ENCODE measurements around the gene PPDPF.

The PPDPF gene

GRCh38 chr20:63500902-63501817 lies 19.4 kb upstream of the PPDPF start:
- no peak for ATAC-seq
- TF ChIP-seq CSDC2 (CRISPR knock-in tag; IDR thresholded peaks at IDR 0.05) (no peak), PPARA (CRISPR knock-in tag; IDR thresholded peaks at IDR 0.05; ENCODE audit: borderline replicate concordance) (no peak), TSHZ2 (CRISPR knock-in tag; IDR thresholded peaks at IDR 0.05) (no peak), ZNF8 (CRISPR knock-in tag; IDR thresholded peaks at IDR 0.05) (no peak)

- ATAC-seq = peak; percentile 15; the same call in 2 of the 3 replicates
- TF ChIP-seq ESRRG (CRISPR knock-in tag; IDR thresholded peaks at IDR 0.05) (no peak), ZNF70 (CRISPR knock-in tag; IDR thresholded peaks at IDR 0.05) (no peak), PPARA (CRISPR knock-in tag; IDR thresholded peaks at IDR 0.05; ENCODE audit: borderline replicate concordance) (no peak), ISL1 (CRISPR knock-in tag; IDR thresholded peaks at IDR 0.05) (no peak), GLIS3 (CRISPR knock-in tag; IDR thresholded peaks at IDR 0.05) (no peak), ZFP30 (CRISPR knock-in tag; IDR thresholded peaks at IDR 0.05) (no peak), ZNF8 (CRISPR knock-in tag; IDR thresholded peaks at IDR 0.05) (no peak), RARB (CRISPR knock-in tag; IDR thresholded peaks at IDR 0.05) (no peak), SNAI2 (CRISPR knock-in tag; IDR thresholded peaks at IDR 0.05) (no peak), PATZ1 (CRISPR knock-in tag; IDR thresholded peaks at IDR 0.05; ENCODE audit: borderline replicate concordance) (no peak)
These were observed 18.5 kb upstream of the PPDPF start for GRCh38 chr20:63501818-63502670.

GRCh38 chr20:63502671-63503172 lies 17.8 kb upstream of the PPDPF start:
- no peak for ATAC-seq

GRCh38 chr20:63503524-63503923 lies 17.0 kb upstream of the PPDPF start:
- ATAC-seq = no peak
- TF ChIP-seq TCF4 (CRISPR knock-in tag; IDR thresholded peaks at IDR 0.05; ENCODE audit: borderline replicate concordance) (no peak), CSDC2 (CRISPR knock-in tag; IDR thresholded peaks at IDR 0.05) (no peak), ZC3H10 (CRISPR knock-in tag; IDR thresholded peaks at IDR 0.05) (no peak), TSHZ2 (CRISPR knock-in tag; IDR thresholded peaks at IDR 0.05) (no peak), RARB (CRISPR knock-in tag; IDR thresholded peaks at IDR 0.05) (no peak), PPARA (CRISPR knock-in tag; IDR thresholded peaks at IDR 0.05; ENCODE audit: borderline replicate concordance) (no peak), GLIS3 (CRISPR knock-in tag; IDR thresholded peaks at IDR 0.05) (no peak), TOX (CRISPR knock-in tag; IDR thresholded peaks at IDR 0.05; ENCODE audit: borderline replicate concordance) (no peak), CREB5 (CRISPR knock-in tag; IDR thresholded peaks at IDR 0.05; ENCODE audit: low read depth) (no peak)

More at GRCh38 chr20:63502671-63503172, 17.8 kb upstream of the PPDPF start:
- TF ChIP-seq CSRNP3 (CRISPR knock-in tag; IDR thresholded peaks at IDR 0.05) (no peak), ZFP3 (CRISPR knock-in tag; IDR thresholded peaks at IDR 0.05) (no peak), RARB (CRISPR knock-in tag; IDR thresholded peaks at IDR 0.05) (no peak), SNAI2 (CRISPR knock-in tag; IDR thresholded peaks at IDR 0.05) (no peak), CREB5 (CRISPR knock-in tag; IDR thresholded peaks at IDR 0.05; ENCODE audit: low read depth) (no peak)
